HG02642 (cell line): ENCODE data around the gene AHI1.
"Not testable (repeated sequence)": the region's sequence is repeated elsewhere in the genome, so short reads cannot be mapped to it uniquely, and the experiment has no call there.

Experiments
- ATAC-seq: cut with Tn5 transposase; IDR thresholded peaks from one replicate; pipeline ENCODE4 v1.9.1; 2021; ENCODE audit warnings: mild to moderate bottlenecking; ENCODE audit not compliant: unreplicated experiment, poor library complexity

The AHI1 gene

GRCh38 chr6:135246412-135247012 is 251.0 kb downstream of the AHI1 start:
- not testable (repeated sequence) for ATAC-seq

DNA sequence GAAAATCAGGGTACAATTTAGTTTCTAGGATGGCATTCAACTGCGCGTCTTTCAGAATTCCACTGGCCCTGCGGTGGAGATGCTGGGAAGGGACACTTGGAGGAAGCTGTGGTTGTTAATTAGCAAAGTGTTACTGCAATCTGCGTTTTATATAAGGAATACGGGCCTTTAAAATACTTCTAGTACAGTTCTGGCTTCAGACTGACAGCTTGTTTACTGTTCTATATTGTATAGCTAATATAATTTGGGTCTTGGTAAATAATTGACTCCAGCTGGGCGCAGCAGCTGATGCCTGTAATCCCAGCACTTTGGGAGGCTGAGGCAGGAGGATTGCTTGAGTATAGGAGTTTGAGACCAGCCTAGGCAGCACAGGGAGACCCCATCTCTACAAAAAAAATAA is 252.7 kb downstream of the AHI1 start:
- no peak for ATAC-seq

DNA sequence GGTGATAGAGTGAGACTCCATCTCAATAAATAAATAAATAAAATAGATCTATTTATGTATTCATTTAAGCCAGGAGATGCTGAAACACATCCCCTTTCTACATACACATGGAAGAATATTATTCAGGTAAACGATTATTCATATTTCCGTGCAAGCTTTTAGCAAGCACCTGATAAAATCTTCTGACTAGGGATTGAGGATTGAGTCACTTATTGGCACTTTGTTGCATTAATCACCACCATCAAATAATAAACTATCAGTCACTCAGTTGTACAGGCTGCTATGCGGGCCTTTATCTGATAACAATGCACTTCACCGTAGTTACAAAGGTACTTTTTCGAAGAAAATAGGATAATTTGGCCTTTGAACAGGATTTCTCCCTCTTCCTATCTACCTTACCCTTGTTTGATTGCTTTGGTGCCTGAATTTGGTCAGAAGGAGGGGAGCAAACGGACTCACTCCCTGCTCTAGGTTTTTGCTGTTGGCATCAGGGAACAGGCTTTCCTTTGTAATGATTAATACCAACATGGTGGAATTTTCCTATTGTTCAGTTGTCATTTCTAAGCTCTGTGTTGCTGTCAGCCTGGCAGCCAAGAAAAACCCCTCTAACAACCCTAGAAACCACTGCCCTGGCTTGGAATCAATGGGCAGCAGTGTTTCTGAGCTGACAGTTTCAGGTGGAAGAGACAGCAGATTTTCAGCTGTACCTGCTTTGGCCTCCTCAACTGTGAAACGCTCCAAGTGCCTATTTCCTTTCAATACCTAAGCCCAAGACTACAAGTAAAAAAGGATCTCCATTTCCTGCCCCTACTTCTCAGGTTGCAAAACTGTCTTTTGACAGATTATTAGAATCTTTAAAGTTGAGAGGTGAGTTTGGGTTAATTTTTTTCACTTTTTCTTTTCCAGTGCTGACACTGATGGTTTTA is 253.4 kb downstream of the AHI1 start:
- no peak for ATAC-seq

DNA sequence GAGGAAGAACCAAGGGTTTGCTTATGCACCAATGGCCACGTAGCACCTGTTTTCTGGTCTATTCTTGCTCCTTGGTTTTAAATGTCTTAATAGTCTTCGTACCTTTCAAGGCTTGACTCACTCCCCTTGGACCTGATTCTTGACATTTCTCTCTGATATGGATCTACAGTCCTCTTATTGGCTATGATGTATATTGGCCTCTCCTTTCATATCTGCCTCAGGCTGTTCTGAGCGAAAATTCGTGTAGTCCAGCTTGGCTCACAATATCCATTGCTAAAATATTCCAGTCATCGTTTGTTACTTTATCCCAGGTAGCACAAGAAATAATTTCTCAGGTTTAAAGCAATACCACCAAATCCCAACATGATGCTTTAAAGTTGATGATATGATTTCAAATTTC is 256.8 kb downstream of the AHI1 start:
- no peak for ATAC-seq

- ATAC-seq = no peak
Observed at GRCh38 chr6:135236732-135237131, 260.8 kb downstream of the AHI1 start.

GRCh38 chr6:135236319-135236718 is 261.2 kb downstream of the AHI1 start:
- ATAC-seq = no peak

GRCh38 chr6:135235716-135236115 is 261.8 kb downstream of the AHI1 start:
- no peak for ATAC-seq

- no peak for ATAC-seq
Observed at GRCh38 chr6:135234492-135234780, 263.1 kb downstream of the AHI1 start.

DNA sequence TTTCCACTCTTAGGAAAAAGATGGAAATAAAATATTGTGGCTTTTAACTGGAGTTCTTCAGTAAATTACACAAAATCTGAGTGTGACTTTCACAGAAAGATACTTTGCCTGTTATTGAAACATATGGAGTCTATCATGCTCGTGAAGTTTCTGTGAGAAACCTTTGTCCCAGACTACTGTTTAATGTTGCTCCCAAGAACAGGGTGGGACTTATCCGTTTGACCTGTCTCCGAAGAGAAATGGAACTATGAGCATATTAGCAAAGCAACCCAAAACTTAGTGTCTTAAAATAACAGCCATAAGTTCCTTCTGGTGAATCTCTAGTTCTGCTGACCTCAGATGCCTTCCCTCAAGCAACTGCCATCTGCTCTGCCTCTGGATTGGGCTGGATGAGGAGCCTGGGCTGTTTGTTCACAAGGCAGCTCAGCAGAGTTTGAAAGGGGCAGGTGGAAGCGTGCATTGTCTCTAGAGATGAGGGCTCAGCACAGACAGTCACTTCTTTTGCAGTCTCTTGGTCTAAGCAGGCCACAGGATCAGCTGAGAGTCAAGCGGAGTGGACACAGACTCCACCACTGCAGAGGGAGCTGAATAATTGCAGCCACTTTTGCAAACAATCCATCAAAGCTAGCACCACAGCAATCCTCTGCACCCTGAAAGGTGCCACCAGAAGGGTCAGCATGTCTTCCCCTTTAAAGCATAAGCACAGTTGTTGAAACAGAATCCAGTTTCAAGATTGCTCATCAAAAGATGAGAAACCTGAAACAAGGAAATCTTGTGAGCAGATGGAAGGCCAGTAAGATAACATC is 263.7 kb downstream of the AHI1 start:
- peak; percentile 65 for ATAC-seq
